ENCODE measurements around the gene PNCK.

Gene PNCK

DNA sequence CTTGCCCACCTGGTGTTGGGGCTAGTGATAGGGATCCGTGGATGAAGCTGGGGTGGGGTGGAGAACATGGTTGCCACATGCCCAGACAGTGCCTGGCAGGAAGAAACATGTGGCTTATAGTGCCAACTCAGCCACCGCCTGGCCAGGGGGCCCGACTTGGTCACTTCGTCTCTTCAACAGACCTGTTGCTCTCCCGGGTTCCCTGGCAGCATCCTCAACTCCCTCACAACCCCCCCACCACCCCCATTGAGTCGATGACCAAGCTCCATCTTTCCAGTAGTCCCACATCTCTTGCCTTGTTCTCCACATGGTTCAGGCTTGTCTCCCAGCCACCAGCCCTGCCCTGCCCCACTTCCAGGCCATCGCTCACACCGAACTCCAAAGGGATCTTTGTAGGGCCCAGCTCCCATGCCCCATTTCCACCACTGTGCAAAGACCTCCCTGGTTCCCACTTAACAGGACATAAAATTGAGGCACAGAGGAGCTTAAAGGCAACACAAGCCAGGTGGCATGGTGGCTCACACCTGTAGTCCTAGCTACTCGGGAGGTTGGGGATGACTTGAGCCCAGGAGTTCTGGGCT lies 7.8 kb downstream of the PNCK start:
- Histone ChIP-seq H3K27me3 (replicated peaks; ENCODE audit: control insufficient read depth, insufficient read depth, low read length) (no peaks in the 10 kb centered on the region), H3K4me3 (replicated peaks; ENCODE audit: low read depth, low read length) (no peak overlapping the region), H3K36me3 (ENCODE audit: control insufficient read depth, insufficient read depth, low read length) (no peaks in the 10 kb centered on the region)
- no peak for DNase-seq (ENCODE audit: extremely low read depth, insufficient read length)
- TF ChIP-seq, protein P1, sequence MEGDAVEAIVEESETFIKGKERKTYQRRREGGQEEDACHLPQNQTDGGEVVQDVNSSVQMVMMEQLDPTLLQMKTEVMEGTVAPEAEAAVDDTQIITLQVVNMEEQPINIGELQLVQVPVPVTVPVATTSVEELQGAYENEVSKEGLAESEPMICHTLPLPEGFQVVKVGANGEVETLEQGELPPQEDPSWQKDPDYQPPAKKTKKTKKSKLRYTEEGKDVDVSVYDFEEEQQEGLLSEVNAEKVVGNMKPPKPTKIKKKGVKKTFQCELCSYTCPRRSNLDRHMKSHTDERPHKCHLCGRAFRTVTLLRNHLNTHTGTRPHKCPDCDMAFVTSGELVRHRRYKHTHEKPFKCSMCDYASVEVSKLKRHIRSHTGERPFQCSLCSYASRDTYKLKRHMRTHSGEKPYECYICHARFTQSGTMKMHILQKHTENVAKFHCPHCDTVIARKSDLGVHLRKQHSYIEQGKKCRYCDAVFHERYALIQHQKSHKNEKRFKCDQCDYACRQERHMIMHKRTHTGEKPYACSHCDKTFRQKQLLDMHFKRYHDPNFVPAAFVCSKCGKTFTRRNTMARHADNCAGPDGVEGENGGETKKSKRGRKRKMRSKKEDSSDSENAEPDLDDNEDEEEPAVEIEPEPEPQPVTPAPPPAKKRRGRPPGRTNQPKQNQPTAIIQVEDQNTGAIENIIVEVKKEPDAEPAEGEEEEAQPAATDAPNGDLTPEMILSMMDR (IDR thresholded peaks at IDR 0.05; ENCODE audit: insufficient read depth, low read length, poor library complexity, severe bottlenecking): no peak

DNA sequence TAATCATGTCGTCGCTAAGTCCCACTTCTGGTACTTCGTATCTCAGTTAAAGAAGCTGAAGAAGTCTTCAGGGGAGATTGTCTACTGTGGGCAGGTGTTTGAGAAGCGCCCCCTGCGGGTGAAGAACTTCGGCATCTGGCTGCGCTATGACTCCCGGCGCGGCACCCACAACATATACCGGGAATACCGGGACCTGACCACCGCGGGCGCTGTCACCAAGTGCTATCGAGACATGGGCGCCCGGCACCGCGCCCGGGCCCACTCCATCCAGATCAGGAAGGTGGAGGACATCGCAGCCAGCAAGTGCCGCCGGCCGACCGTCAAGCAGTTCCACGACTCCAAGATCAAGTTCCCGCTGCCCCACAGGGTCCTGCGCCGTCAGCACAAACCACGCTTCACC lies 11.3 kb downstream of the PNCK start:
- H3K27me3 ChIP-seq (replicated peaks; ENCODE audit: control insufficient read depth, insufficient read depth, low read length): no peaks in the 10 kb centered on the region
- DNase-seq (ENCODE audit: extremely low read depth, insufficient read length): no peak
- H3K36me3 ChIP-seq (ENCODE audit: control insufficient read depth, insufficient read depth, low read length): no peaks in the 10 kb centered on the region
- TF ChIP-seq, protein P1 (IDR thresholded peaks at IDR 0.05; ENCODE audit: insufficient read depth, low read length, poor library complexity, severe bottlenecking): peak; percentile 53
- H3K4me3 ChIP-seq (replicated peaks; ENCODE audit: low read depth, low read length): no peak overlapping the region

DNA sequence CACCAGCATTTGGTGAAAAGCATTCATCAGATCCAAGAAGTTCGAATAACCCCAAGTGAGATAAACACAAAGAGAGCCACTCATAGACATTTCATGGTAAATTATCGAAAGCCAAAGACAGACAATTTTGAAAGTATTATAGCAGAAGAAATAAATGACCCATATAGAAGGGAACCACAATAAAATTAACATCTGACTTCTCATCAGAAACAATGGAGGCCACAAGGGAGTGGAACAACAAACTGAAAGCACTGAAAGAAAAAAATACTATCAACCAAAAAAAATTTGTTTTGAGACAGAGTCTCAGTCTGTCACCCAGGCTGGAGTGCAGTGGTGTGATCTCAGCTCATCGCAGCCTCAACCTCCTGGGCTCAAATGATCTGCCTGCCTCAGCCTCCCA lies 14.3 kb downstream of the PNCK start:
- TF ChIP-seq, protein P1 (IDR thresholded peaks at IDR 0.05; ENCODE audit: insufficient read depth, low read length, poor library complexity, severe bottlenecking): no peak
- Histone ChIP-seq H3K27me3 (replicated peaks; ENCODE audit: control insufficient read depth, insufficient read depth, low read length) (no peaks in the 10 kb centered on the region), H3K4me3 (replicated peaks; ENCODE audit: low read depth, low read length) (no peak overlapping the region), H3K36me3 (ENCODE audit: control insufficient read depth, insufficient read depth, low read length) (no peaks in the 10 kb centered on the region)
- DNase-seq (ENCODE audit: extremely low read depth, insufficient read length): no peak

DNA sequence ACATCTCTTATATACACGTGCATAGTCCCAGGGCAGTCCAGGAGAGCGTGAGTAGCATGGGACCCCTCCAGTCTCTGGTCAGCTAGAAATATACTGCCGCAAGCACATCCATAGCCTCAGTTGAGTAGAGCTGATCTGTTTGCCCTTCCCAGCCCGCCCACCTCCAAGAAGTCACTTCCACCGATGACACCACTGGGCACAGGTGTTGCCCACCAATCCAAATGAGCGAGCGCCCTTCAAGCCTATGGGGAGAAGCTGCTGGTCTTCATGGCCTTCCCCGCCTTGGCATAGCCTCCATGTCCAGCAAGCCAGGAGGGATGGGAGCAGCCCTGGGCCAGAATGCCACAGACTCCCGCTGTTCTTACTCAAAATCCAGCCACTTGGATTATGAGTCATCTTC lies 16.5 kb downstream of the PNCK start:
- Histone ChIP-seq H3K27me3 (replicated peaks; ENCODE audit: control insufficient read depth, insufficient read depth, low read length) (no peaks in the 10 kb centered on the region), H3K36me3 (ENCODE audit: control insufficient read depth, insufficient read depth, low read length) (no peaks in the 10 kb centered on the region), H3K4me3 (replicated peaks; ENCODE audit: low read depth, low read length) (no peak overlapping the region)
- DNase-seq (ENCODE audit: extremely low read depth, insufficient read length): no peak
- TF ChIP-seq, protein P1 (IDR thresholded peaks at IDR 0.05; ENCODE audit: insufficient read depth, low read length, poor library complexity, severe bottlenecking): no peak

DNA sequence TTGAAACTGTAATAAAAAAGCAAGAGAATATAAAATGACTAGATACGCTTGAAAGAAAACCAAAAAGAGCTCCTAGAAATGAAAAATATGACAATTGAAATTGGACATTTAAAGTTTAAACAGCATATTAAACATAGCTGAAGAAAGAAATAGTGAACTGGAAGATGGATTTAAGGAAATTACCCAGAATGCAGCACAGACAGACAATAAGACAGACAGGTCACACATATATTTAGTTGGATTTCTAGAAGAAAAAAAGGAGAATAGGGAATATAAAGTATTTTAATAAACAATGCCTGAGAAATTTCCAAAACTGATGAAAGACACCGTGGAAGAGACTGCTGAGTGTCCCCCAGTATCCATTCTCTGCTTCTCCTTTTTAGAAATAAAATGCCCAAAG lies 20.1 kb downstream of the PNCK start:
- TF ChIP-seq, protein P1 (IDR thresholded peaks at IDR 0.05; ENCODE audit: insufficient read depth, low read length, poor library complexity, severe bottlenecking): no peak

DNA sequence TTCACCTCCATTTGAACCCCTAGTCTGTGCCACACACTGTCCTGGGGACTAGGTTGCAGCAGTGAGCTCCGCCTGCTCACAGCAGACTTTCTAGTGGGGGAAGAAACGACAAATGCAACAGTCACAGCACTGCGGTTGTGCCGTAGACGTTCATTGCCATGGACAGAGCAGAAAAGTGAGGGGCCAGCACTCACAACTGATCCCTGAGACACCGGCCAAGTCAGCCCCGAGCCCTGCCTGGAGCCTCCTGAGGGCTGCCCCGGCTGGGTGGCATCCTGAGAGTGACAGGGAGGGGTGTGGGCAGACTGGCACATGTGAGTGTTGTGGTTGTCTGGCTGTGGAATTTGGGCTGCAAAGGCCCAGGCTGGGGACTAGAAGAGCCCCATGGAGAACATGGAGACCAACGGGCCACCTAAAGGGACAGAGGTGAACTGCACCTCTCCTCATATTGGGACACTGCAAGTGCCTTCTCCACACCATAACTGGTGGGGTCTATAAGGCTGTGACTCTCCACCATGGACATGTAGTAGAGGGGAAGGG lies 22.0 kb downstream of the PNCK start:
- DNase-seq (ENCODE audit: extremely low read depth, insufficient read length): no peak
- TF ChIP-seq, protein P1 (IDR thresholded peaks at IDR 0.05; ENCODE audit: insufficient read depth, low read length, poor library complexity, severe bottlenecking): peak; percentile 33
- Histone ChIP-seq H3K4me3 (replicated peaks; ENCODE audit: low read depth, low read length) (no peak overlapping the region), H3K27me3 (replicated peaks; ENCODE audit: control insufficient read depth, insufficient read depth, low read length) (no peaks in the 10 kb centered on the region; the same call in 1 of the 2 replicates), H3K36me3 (ENCODE audit: control insufficient read depth, insufficient read depth, low read length) (no peaks in the 10 kb centered on the region)

More for the DNA sequence above, 20.1 kb downstream of the PNCK start:
- DNase-seq (ENCODE audit: extremely low read depth, insufficient read length): no peak
- Histone ChIP-seq H3K4me3 (replicated peaks; ENCODE audit: low read depth, low read length) (no peak overlapping the region), H3K27me3 (replicated peaks; ENCODE audit: control insufficient read depth, insufficient read depth, low read length) (no peaks in the 10 kb centered on the region), H3K36me3 (ENCODE audit: control insufficient read depth, insufficient read depth, low read length) (no peaks in the 10 kb centered on the region)

Data from GM06990 (cell line).